ENCODE data around the gene IFIT2.
"Not testable (repeated sequence)": the region's sequence is repeated elsewhere in the genome, so short reads cannot be mapped to it uniquely, and the experiment has no call there.

Gene IFIT2

GRCh38 chr10:89280508-89280907 is 21.3 kb upstream of the IFIT2 start:
- DNase-seq = no peak

- no peak for DNase-seq
Observed at GRCh38 chr10:89281606-89282395, 20.0 kb upstream of the IFIT2 start.

- no peak for DNase-seq
Observed at GRCh38 chr10:89283025-89283935, 18.6 kb upstream of the IFIT2 start.

DNA sequence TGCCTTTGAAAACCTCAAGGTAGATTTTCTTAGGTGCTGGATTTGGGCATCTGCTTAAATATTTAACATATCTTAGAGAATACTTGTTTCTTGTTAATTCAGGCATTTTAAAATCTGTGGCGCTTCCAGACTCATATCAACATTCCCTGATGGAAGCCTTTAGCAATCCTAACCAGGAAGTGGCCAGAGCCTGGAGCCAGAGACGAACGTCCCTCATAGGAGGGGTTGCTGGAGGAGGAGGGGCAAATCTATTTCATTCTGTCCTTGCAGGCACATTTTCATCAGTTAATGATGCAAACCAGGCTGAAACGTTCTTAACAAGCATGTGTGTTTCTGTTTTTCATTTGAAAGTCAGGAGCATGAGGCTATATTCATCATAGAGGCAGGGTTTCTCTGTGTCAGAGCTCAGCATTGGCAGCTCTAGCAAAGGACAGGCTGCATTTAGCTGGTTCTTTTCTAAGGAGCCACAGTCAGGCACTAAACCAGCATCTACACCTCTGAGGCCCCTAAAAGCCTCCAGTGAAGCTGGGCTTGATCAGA is 17.8 kb upstream of the IFIT2 start:
- no peak for DNase-seq

DNA sequence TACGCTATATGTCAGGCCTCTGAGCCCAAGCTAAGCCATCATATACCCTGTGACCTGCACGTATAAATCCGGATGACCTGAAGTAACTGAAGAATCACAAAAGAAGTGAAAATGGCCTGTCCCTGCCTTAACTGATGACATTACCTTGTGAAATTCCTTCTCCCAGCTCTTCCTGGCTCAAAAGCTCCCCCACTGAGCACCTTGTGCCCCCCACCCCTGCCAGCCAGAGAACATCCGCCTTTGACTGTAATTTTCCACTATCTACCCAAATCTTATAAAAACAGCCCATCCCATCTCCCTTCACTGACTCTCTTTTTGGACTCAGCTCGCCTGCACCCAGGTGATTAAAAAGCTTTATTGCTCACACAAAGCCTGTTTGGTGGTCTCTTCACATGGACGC is 17.1 kb upstream of the IFIT2 start:
- not testable (repeated sequence) for DNase-seq

DNA sequence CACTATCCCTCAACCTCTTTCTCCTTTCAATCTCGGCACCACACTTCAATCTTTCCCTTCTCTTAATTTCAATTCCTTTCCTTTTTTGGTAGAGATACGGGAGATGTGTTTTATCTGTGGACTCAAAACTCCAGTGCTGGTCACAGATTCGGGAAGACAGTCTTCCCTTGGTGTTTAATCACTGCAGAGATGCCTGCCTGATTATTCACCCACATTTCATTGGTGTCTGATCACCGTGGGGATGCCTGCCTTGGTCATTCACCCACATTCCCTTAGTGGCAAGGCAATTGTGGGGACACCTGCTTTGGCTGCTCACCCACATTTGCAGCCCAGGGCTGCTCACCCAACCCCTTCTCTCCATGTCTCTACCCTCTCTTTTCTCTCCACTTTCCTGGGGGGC is 16.5 kb upstream of the IFIT2 start:
- DNase-seq = not testable (repeated sequence)

- DNase-seq = no peak
Observed at GRCh38 chr10:89294721-89295239, 7.1 kb upstream of the IFIT2 start.

- DNase-seq = no peak
Observed at GRCh38 chr10:89295597-89295996, 6.2 kb upstream of the IFIT2 start.

- DNase-seq = no peak
Observed at GRCh38 chr10:89296220-89296648, 5.6 kb upstream of the IFIT2 start.

DNA sequence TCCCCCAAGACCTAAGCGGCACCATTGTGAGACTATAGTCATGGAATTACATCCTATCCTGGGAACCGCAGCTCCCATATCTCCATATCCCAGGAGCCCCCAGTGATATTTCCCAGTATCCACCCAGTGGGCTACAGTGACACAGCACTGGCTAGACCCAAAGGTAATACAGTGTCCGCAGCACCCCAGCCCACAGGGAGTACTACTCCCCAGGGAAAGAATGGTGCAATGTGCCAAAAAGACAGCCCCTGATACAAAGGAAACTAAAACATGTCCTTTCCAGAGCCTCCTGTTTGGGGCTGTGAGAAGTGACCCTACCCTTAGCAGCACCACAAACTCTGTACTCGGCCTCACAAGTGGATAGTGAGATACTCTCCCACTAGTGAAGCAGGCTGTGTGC is 4.5 kb upstream of the IFIT2 start:
- DNase-seq = no peak

DNA sequence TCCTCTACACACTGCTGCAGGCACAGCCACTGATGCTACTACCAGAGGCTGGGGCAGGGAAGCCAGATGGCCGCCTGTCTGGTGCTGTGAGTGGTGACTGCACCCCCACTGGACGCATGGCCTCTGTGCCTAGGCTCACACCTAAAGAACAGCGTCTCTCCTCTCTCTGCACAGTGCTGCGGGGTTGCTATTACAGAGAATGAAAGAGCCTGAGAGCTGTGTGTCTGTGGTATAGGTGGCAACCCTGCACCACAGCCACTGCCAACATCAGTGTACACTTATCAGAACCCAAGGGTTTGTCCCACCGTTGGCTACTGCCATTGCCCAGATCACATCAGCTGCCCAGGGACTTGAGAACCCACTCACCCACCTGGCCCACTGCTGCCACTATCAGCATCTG is 4.1 kb upstream of the IFIT2 start:
- no peak for DNase-seq

DNA sequence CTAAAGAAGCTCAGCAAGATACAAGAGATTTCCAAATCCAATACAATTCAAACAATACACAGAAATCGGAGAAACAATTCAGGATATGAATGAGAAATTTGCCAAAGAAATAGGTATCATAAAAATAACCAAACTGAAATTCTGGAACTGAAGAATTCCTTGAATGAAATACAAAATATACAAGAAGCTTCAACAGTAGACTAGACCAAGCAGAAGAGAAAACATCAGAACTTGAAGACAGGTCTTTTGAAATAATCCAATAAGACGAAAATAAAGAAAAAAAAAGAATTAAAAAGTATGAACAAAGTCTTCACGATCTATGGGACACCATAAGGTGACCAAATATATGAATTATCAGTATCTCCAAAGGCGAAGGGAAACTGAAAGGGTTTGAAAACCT is 2.8 kb upstream of the IFIT2 start:
- no peak for DNase-seq

- no peak for DNase-seq
Observed at GRCh38 chr10:89301232-89301631, 614 bp upstream of the IFIT2 start.

DNA sequence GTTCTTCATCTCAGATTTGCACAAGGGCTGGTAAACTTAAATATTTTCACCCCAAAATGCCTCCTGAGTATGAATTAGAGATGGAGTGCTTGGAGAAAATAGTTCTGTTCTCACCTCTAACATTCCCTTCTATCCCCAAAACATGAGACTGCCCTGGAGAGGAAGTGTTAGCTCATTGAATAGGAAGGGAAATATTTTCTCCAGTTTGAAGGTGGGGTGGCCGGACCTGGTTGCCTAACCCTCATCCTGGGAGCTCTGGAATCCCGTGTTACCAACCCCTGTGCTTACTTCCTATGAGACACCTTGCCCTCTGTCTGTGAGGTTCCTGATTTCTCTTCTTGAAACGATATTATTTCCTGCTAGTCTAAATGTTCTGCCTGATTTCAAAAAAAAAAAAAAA is 779 bp downstream of the IFIT2 start:
- no peak for DNase-seq

GRCh38 chr10:89303161-89303560 is 1.3 kb downstream of the IFIT2 start:
- DNase-seq = no peak

DNA sequence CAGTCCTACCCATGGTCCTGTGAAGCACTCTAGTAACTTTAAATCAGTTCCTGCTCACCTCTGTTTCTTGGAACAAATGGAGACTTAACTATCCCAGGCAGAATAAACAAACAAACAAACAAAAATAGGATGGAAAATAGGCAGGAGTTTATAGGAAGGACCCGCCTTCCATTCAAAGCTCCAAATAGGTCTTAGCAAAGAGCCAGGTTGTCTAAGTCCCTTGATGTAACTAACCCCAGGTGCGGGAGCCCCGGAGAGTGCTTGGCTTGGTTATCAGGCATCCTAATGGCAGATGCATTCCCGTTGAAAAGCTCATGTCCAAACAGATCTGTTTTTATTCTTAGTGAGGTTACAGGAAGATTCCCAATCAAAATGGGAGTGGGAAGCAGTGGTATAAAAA is 2.2 kb downstream of the IFIT2 start:
- no peak for DNase-seq

DNA sequence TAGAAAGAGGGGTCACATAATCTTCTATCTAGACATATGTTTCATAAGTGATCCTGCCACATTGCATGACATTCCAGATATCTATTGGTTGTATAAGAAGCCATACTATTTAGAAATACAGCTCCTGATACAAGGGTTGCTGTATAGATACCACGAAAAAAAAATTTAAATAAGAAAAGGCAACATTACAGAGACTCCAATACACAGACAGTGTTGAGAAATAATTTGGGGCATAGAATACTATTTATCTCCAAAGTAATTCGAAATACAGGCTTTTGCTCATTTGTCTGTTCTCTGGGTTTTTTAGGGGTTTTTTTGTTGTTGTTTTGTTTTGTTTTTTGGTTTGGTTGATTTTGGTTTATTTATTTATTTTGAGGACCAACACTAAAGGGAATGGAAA is 2.6 kb downstream of the IFIT2 start:
- DNase-seq = no peak

GRCh38 chr10:89304925-89305324 is 3.1 kb downstream of the IFIT2 start:
- DNase-seq = no peak

GRCh38 chr10:89305766-89306433 is 4.1 kb downstream of the IFIT2 start:
- DNase-seq = no peak

DNA sequence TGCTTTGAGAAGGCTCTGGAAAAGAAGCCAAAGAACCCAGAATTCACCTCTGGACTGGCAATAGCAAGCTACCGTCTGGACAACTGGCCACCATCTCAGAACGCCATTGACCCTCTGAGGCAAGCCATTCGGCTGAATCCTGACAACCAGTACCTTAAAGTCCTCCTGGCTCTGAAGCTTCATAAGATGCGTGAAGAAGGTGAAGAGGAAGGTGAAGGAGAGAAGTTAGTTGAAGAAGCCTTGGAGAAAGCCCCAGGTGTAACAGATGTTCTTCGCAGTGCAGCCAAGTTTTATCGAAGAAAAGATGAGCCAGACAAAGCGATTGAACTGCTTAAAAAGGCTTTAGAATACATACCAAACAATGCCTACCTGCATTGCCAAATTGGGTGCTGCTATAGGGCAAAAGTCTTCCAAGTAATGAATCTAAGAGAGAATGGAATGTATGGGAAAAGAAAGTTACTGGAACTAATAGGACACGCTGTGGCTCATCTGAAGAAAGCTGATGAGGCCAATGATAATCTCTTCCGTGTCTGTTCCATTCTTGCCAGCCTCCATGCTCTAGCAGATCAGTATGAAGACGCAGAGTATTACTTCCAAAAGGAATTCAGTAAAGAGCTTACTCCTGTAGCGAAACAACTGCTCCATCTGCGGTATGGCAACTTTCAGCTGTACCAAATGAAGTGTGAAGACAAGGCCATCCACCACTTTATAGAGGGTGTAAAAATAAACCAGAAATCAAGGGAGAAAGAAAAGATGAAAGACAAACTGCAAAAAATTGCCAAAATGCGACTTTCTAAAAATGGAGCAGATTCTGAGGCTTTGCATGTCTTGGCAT is 4.8 kb downstream of the IFIT2 start:
- DNase-seq = no peak

DNA sequence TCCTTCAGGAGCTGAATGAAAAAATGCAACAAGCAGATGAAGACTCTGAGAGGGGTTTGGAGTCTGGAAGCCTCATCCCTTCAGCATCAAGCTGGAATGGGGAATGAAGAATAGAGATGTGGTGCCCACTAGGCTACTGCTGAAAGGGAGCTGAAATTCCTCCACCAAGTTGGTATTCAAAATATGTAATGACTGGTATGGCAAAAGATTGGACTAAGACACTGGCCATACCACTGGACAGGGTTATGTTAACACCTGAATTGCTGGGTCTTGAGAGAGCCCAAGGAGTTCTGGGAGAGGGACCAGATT is 5.4 kb downstream of the IFIT2 start:
- no peak for DNase-seq

GRCh38 chr10:89308266-89308665 is 6.4 kb downstream of the IFIT2 start:
- no peak for DNase-seq

All from NCI-H1694 (cell line).